ENCODE results near the gene RRP9. TPM values are rescaled to one million over a fixed set of nuclear protein-coding genes. Genes with fewer than 3 reads are reported as not detected.

The RRP9 gene
- total and polyA plus RNA-seq, 2 donors (not counting 1 experiment from before 2014, with no cell fraction given): 10.6 to 19.7 TPM

- Histone ChIP-seq H3K9me3 (ENCODE audit: control insufficient read depth, insufficient read depth, low read depth, low read length) (no peaks in the 10 kb centered on the region), H3K4me1 (ENCODE audit: control insufficient read depth, extremely low read depth, insufficient read depth, low read length) (peaks cover 13% of the 10 kb centered on the region), H3K27ac (ENCODE audit: insufficient read depth, low read length) (no peak overlapping the region), H3K9ac (ENCODE audit: insufficient read depth, low read length) (no peak overlapping the region), H3K4me2 (ENCODE audit: extremely low read depth, insufficient read depth, low read length) (no peak overlapping the region), H3K4me3 (replicated peaks in 1 of 4; ENCODE audit: control extremely low read depth in 1 of 4, insufficient read depth in 1 of 4, low read depth in 3 of 4, low read length in 4 of 4) (no peak overlapping the region), H3K27me3 (ENCODE audit: control insufficient read depth, insufficient read depth, low read length) (no peaks in the 10 kb centered on the region), H4K20me1 (ENCODE audit: control insufficient read depth, extremely low read depth, insufficient read depth, low read length) (no peaks in the 10 kb centered on the region), H3K79me2 (ENCODE audit: control insufficient read depth, insufficient read depth, low read length) (peaks cover 6% of the 10 kb centered on the region), H3K36me3 (ENCODE audit: control insufficient read depth, insufficient read depth, low read length) (peaks cover 1% of the 10 kb centered on the region), H2AFZ (ENCODE audit: low read length) (no peak overlapping the region)
- TF ChIP-seq EZH2 (IDR thresholded peaks at IDR 0.05; ENCODE audit: low read length, missing control alignments): no peak
- TF ChIP-seq, protein P1, sequence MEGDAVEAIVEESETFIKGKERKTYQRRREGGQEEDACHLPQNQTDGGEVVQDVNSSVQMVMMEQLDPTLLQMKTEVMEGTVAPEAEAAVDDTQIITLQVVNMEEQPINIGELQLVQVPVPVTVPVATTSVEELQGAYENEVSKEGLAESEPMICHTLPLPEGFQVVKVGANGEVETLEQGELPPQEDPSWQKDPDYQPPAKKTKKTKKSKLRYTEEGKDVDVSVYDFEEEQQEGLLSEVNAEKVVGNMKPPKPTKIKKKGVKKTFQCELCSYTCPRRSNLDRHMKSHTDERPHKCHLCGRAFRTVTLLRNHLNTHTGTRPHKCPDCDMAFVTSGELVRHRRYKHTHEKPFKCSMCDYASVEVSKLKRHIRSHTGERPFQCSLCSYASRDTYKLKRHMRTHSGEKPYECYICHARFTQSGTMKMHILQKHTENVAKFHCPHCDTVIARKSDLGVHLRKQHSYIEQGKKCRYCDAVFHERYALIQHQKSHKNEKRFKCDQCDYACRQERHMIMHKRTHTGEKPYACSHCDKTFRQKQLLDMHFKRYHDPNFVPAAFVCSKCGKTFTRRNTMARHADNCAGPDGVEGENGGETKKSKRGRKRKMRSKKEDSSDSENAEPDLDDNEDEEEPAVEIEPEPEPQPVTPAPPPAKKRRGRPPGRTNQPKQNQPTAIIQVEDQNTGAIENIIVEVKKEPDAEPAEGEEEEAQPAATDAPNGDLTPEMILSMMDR (conservative IDR thresholded peaks at IDR 0.05 in 1 of 2, IDR thresholded peaks at IDR 0.05 in 1 of 2; ENCODE audit: low read depth in 1 of 2, low read length in 2 of 2): no peak
- no peak for DNase-seq (ENCODE audit: low read depth in 2 of 2)
Observed at GRCh38 chr3:51977446-51978142, 35.9 kb upstream of the RRP9 start.

GRCh38 chr3:51975852-51976549, 34.3 kb upstream of the RRP9 start:
- no peak overlapping the region for H3K9ac ChIP-seq (ENCODE audit: insufficient read depth, low read length)
- H3K79me2 ChIP-seq (ENCODE audit: control insufficient read depth, insufficient read depth, low read length): peaks cover 2% of the 10 kb centered on the region
- H2AFZ ChIP-seq (ENCODE audit: low read length): no peak overlapping the region
- no peaks in the 10 kb centered on the region for H3K27me3 ChIP-seq (ENCODE audit: control insufficient read depth, insufficient read depth, low read length)
- H3K4me3 ChIP-seq (replicated peaks in 1 of 4; ENCODE audit: control extremely low read depth in 1 of 4, insufficient read depth in 1 of 4, low read depth in 3 of 4, low read length in 4 of 4): peak overlapping the region; percentile 19 to 93 (median 42)
- H3K36me3 ChIP-seq (ENCODE audit: control insufficient read depth, insufficient read depth, low read length): peaks cover 3% of the 10 kb centered on the region
- H4K20me1 ChIP-seq (ENCODE audit: control insufficient read depth, extremely low read depth, insufficient read depth, low read length): no peaks in the 10 kb centered on the region
- TF ChIP-seq EZH2 (IDR thresholded peaks at IDR 0.05; ENCODE audit: low read length, missing control alignments): no peak
- TF ChIP-seq, protein P1 (conservative IDR thresholded peaks at IDR 0.05 in 1 of 2, IDR thresholded peaks at IDR 0.05 in 1 of 2; ENCODE audit: low read depth in 1 of 2, low read length in 2 of 2): peak; percentile 9 to 17
- peaks cover 13% of the 10 kb centered on the region for H3K4me1 ChIP-seq (ENCODE audit: control insufficient read depth, extremely low read depth, insufficient read depth, low read length)
- no peak overlapping the region for H3K27ac ChIP-seq (ENCODE audit: insufficient read depth, low read length)
- peak; percentile 69 to 73 for DNase-seq (ENCODE audit: low read depth in 2 of 2)
- peak overlapping the region; percentile 95 for H3K4me2 ChIP-seq (ENCODE audit: extremely low read depth, insufficient read depth, low read length)
- H3K9me3 ChIP-seq (ENCODE audit: control insufficient read depth, insufficient read depth, low read depth, low read length): no peaks in the 10 kb centered on the region

DNA sequence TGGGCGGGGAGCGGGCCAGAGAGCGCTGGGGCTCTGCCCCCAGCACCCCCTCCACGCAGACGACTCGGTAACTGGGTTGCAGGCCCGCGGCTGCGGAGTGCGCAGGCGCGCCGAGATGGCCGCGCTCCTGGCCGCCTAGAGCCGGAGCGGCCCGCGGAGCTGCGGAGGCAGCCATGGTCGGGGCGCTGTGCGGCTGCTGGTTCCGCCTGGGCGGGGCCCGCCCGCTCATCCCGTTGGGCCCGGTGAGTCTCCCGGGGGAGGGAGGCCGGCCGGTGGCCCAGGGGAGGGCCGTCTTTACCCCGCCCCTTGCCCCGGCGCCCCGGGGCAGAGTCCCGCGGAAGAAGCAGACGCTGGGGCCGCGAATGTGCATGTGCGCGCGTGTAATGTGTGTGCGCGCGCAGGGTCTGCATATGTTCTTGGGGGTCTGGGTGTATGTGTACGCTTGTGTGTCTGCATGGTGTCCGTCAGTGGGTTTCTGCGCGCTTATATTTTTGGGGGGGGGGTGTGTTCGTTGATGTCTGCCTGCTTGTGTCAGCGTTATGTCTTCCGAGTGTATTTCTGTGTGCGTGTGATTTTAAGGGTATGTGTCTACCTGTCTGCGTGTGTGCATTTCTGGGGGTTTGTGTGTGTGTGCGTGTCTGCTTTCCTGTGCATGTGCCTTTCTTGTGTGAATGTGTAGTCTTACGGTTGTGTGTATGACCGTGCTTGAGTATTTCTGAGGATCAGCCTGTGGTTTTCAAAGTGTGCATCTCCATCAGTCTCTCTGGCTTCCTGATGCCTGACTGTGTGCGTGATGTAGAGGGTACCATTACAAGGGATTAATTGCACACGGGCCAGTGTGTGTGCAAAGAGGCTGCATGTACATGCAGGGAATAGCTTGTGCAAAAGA, 33.5 kb upstream of the RRP9 start, which contains the start of gene ABHD14A:
Gene ABHD14A (plus strand): TSS at position 102 of the 889 bp plus-strand sequence. CDS start 72 bp downstream, at position 174.
- Histone ChIP-seq H3K4me1 (ENCODE audit: control insufficient read depth, extremely low read depth, insufficient read depth, low read length) (peaks cover 13% of the 10 kb centered on the region), H4K20me1 (ENCODE audit: control insufficient read depth, extremely low read depth, insufficient read depth, low read length) (no peaks in the 10 kb centered on the region), H3K36me3 (ENCODE audit: control insufficient read depth, insufficient read depth, low read length) (peaks cover 2% of the 10 kb centered on the region), H3K4me2 (ENCODE audit: extremely low read depth, insufficient read depth, low read length) (peak within 1 kb of the TSS; percentile 95), H2AFZ (ENCODE audit: low read length) (peak within 1 kb of the TSS; percentile 93), H3K9ac (ENCODE audit: insufficient read depth, low read length) (peak within 1 kb of the TSS; percentile 86), H3K9me3 (ENCODE audit: control insufficient read depth, insufficient read depth, low read depth, low read length) (no peaks in the 10 kb centered on the region), H3K27ac (ENCODE audit: insufficient read depth, low read length) (peak within 1 kb of the TSS; percentile 90), H3K27me3 (ENCODE audit: control insufficient read depth, insufficient read depth, low read length) (no peaks in the 10 kb centered on the region), H3K4me3 (replicated peaks in 1 of 4; ENCODE audit: control extremely low read depth in 1 of 4, insufficient read depth in 1 of 4, low read depth in 3 of 4, low read length in 4 of 4) (peak within 1 kb of the TSS; percentile 71 to 93 (median 84)), H3K79me2 (ENCODE audit: control insufficient read depth, insufficient read depth, low read length) (peaks cover 2% of the 10 kb centered on the region)
- TF ChIP-seq EZH2 (IDR thresholded peaks at IDR 0.05; ENCODE audit: low read length, missing control alignments): no peak
- TF ChIP-seq, protein P1 (conservative IDR thresholded peaks at IDR 0.05 in 1 of 2, IDR thresholded peaks at IDR 0.05 in 1 of 2; ENCODE audit: low read depth in 1 of 2, low read length in 2 of 2): no peak
- DNase-seq (ENCODE audit: low read depth in 2 of 2): peak; percentile 52 to 53

Measured in fibroblast of lung (primary cell).